MM.1S (cell line): ENCODE data around the gene NUDT17.

Experiments used
- DNase-seq: peaks from one replicate; pipeline ENCODE4 v3.0.0-alpha.2; 2015
- H2AFZ ChIP-seq: fragments of 300-600 bp; sonication (generic); 2 replicates; pipeline ENCODE4 v1.6.0; 2016; ENCODE audit warnings: antibody characterized with exemption, low read length
- H3F3A ChIP-seq: fragments of 300-600 bp; sonication (generic); 2 replicates; pipeline ENCODE4 v1.6.1; 2016; ENCODE audit warnings: mild to moderate bottlenecking, antibody characterized with exemption, low read length, moderate library complexity, mixed read lengths; ENCODE audit not compliant: insufficient read depth
- H3K27ac ChIP-seq: fragments of 300-600 bp; sonication (generic); 2 replicates; pipeline ENCODE4 v1.5.1; 2016; ENCODE audit warnings: mild to moderate bottlenecking, low read length
- H3K27me3 ChIP-seq: fragments of 300-600 bp; sonication (generic); replicated peaks from 2 replicates; pipeline ENCODE4 v1.6.0; 2016; ENCODE audit warnings: low read length; ENCODE audit not compliant: insufficient read depth
- H3K36me3 ChIP-seq: fragments of 300-600 bp; sonication (generic); replicated peaks from 2 replicates; pipeline ENCODE4 v1.6.1; 2016; ENCODE audit warnings: mild to moderate bottlenecking, low read length, mixed read lengths; ENCODE audit not compliant: insufficient read depth
- H3K4me1 ChIP-seq: fragments of 300-600 bp; sonication (generic); 2 replicates; pipeline ENCODE4 v1.6.1; 2016; ENCODE audit warnings: low read length, mixed read lengths
- H3K4me2 ChIP-seq: fragments of 300-600 bp; sonication (generic); 2 replicates; pipeline ENCODE4 v1.6.0; 2016; ENCODE audit warnings: low read depth, low read length
- H3K4me3 ChIP-seq: fragments of 300-600 bp; sonication (generic); 2 replicates; pipeline ENCODE4 v1.5.1; 2016; ENCODE audit warnings: low read length, mixed read lengths
- H3K79me2 ChIP-seq: fragments of 300-600 bp; sonication (generic); 2 replicates; pipeline ENCODE4 v1.6.1; 2016; ENCODE audit warnings: mixed run types, low read length, mixed read lengths
- H3K9ac ChIP-seq: fragments of 300-600 bp; sonication (generic); 2 replicates; pipeline ENCODE4 v1.6.1; 2016; ENCODE audit warnings: low read length, mixed read lengths
- H3K9me2 ChIP-seq: fragments of 300-600 bp; sonication (generic); replicated peaks from 2 replicates; pipeline ENCODE4 v1.6.1; 2016; ENCODE audit warnings: mild to moderate bottlenecking, low read length, mixed read lengths; ENCODE audit not compliant: insufficient read depth
- H3K9me3 ChIP-seq: fragments of 300-600 bp; sonication (generic); replicated peaks from 2 replicates; pipeline ENCODE4 v1.6.1; 2016; ENCODE audit warnings: mild to moderate bottlenecking, low read length, mixed read lengths; ENCODE audit not compliant: insufficient read depth
- H4K20me1 ChIP-seq: fragments of 300-600 bp; sonication (generic); 2 replicates; pipeline ENCODE4 v1.6.1; 2016; ENCODE audit warnings: mild to moderate bottlenecking, low read length, moderate library complexity, mixed read lengths; ENCODE audit not compliant: insufficient read depth
- CTCF ChIP-seq: fragments of 300-600 bp; sonication (generic); IDR thresholded peaks from 2 replicates; pipeline ENCODE4 v1.5.1; 2016; ENCODE audit warnings: antibody characterized with exemption, low read length, mixed read lengths
- EZH2 ChIP-seq: fragments of 300-600 bp; sonication (generic); optimal IDR thresholded peaks from 2 replicates; pipeline ENCODE3; 2017; ENCODE audit warnings: low read depth, mild to moderate bottlenecking, antibody characterized with exemption, low read length, mixed read lengths
- EZH2phosphoT487 ChIP-seq: fragments of 300-600 bp; sonication (generic); IDR thresholded peaks from 2 replicates; pipeline ENCODE4 v1.6.1; 2018; ENCODE audit warnings: antibody characterized with exemption, low read length

The NUDT17 gene

GRCh38 chr1:145823565-145824498, 21.6 kb upstream of the NUDT17 start, which contains the start of the genes POLR3C and RNF115:
POLR3C (plus strand) TSS chr1:145824200; CDS start chr1:145825777, 1,577 bp downstream.
RNF115 (minus strand) TSS chr1:145824095; CDS start chr1:145823873, 222 bp downstream.
- Histone ChIP-seq H4K20me1 (no peaks in the 10 kb centered on the region), H3F3A (peaks cover 16% of the 10 kb centered on the region), H3K27ac (peak within 1 kb of the TSS; percentile 68; the same call in 1 of the 2 replicates), H3K4me1 (peaks cover 33% of the 10 kb centered on the region), H3K9me3 (no peaks in the 10 kb centered on the region), H3K79me2 (peaks cover 40% of the 10 kb centered on the region), H3K4me2 (peak within 1 kb of the TSS; percentile 75), H3K27me3 (no peaks in the 10 kb centered on the region), H3K9me2 (no peaks in the 10 kb centered on the region), H3K36me3 (peaks cover 7% of the 10 kb centered on the region; the same call in 1 of the 2 replicates), H2AFZ (peak within 1 kb of the TSS; percentile 73), H3K4me3 (peak within 1 kb of the TSS; percentile 73), H3K9ac (peak within 1 kb of the TSS; percentile 76)
- TF ChIP-seq CTCF: no peak
- TF ChIP-seq EZH2phosphoT487: no peak
- TF ChIP-seq EZH2: no peak
- peak; percentile 98 for DNase-seq

- Histone ChIP-seq H3K9ac (peak overlapping the region; percentile 76), H3F3A (peaks cover 17% of the 10 kb centered on the region), H2AFZ (peak overlapping the region; percentile 73), H3K4me2 (peak overlapping the region; percentile 75), H3K9me3 (no peaks in the 10 kb centered on the region), H3K27ac (peak overlapping the region; percentile 68; the same call in 1 of the 2 replicates), H3K27me3 (no peaks in the 10 kb centered on the region), H3K4me1 (peaks cover 33% of the 10 kb centered on the region), H3K9me2 (no peaks in the 10 kb centered on the region), H3K36me3 (peaks cover 13% of the 10 kb centered on the region; the same call in 1 of the 2 replicates), H3K4me3 (peak overlapping the region; percentile 73), H4K20me1 (no peaks in the 10 kb centered on the region), H3K79me2 (peaks cover 39% of the 10 kb centered on the region)
- DNase-seq: no peak
- TF ChIP-seq CTCF (no peak), EZH2 (no peak), EZH2phosphoT487 (no peak)
Observed at GRCh38 chr1:145824499-145824842, 21.0 kb upstream of the NUDT17 start.

GRCh38 chr1:145826030-145826429, 19.4 kb upstream of the NUDT17 start:
- H3K27ac ChIP-seq: no peak overlapping the region

More at GRCh38 chr1:145826030-145826429, 19.4 kb upstream of the NUDT17 start:
- TF ChIP-seq EZH2 (no peak), CTCF (peak; percentile 25; the same call in 1 of the 2 replicates)
- no peak overlapping the region for H3K4me3 ChIP-seq
- DNase-seq: no peak
- no peaks in the 10 kb centered on the region for H4K20me1 ChIP-seq
- no peaks in the 10 kb centered on the region for H3K27me3 ChIP-seq
- peaks cover 17% of the 10 kb centered on the region for H3F3A ChIP-seq
- H3K9me3 ChIP-seq: no peaks in the 10 kb centered on the region
- peaks cover 33% of the 10 kb centered on the region for H3K4me1 ChIP-seq
- peaks cover 41% of the 10 kb centered on the region for H3K79me2 ChIP-seq
- H3K9me2 ChIP-seq: no peaks in the 10 kb centered on the region
- no peak overlapping the region for H3K4me2 ChIP-seq
- H3K9ac ChIP-seq: no peak overlapping the region
- peaks cover 22% of the 10 kb centered on the region for H3K36me3 ChIP-seq
- no peak overlapping the region for H2AFZ ChIP-seq
